ENCODE results near the gene ULK4.

GRCh38 chr3:41961751-41962679, at the start of gene ULK4:
- TF ChIP-seq CTCF (conservative IDR thresholded peaks at IDR 0.05; ENCODE audit: low read length) (no peak), EZH2phosphoT487 (IDR thresholded peaks at IDR 0.05; ENCODE audit: borderline replicate concordance) (no peak)
